ENCODE results near the gene CHST1. TPM values are rescaled to one million over a fixed set of nuclear protein-coding genes. Genes with fewer than 3 reads are reported as not detected.

Gene CHST1
- total and polyA plus RNA-seq, 12 donors: 1.1 to 13.5 (median 4.4) TPM

- Histone ChIP-seq H3K27ac (peak overlapping the region in 1 of 5 donors; percentile 17), H3K9me3 (replicated peaks in 1 of 3) (no peaks in the 10 kb centered on the region), H3K4me3 (no peak overlapping the region), H3K36me3 (replicated peaks in 1 of 2) (no peaks in the 10 kb centered on the region), H3K4me1 (replicated peaks in 1 of 2) (peaks cover 11 to 22% of the 10 kb centered on the region in 2 donors), H3K27me3 (peaks cover 30% of the 10 kb centered on the region)
- TF ChIP-seq CTCF (IDR thresholded peaks at IDR 0.05) (no peak), POLR2A (IDR thresholded peaks at IDR 0.05) (no peak)
- peak in 3 of 7 donors; percentile 35 to 55 (median 52) for DNase-seq
- 35 to 52% (median 46%) methylated on average over 11 to 14 of the region's 14 CpGs for WGBS, 4 donors
- intact Hi-C loops (cut with DNase I): no loop called here
Observed at GRCh38 chr11:45662665-45663485, 2.5 kb downstream of the CHST1 start.

GRCh38 chr11:45662096-45662664, 3.2 kb downstream of the CHST1 start:
- H3K36me3 ChIP-seq (replicated peaks in 1 of 2): no peaks in the 10 kb centered on the region
- peaks cover 11 to 22% of the 10 kb centered on the region in 2 donors for H3K4me1 ChIP-seq (replicated peaks in 1 of 2)
- peaks cover 30% of the 10 kb centered on the region for H3K27me3 ChIP-seq
- 52 to 65% (median 61%) methylated on average over 5 of the region's 5 CpGs for WGBS, 4 donors
- no peak for DNase-seq
- TF ChIP-seq POLR2A (IDR thresholded peaks at IDR 0.05): no peak
- TF ChIP-seq CTCF (IDR thresholded peaks at IDR 0.05): no peak
- intact Hi-C loops (cut with DNase I): no loop called here
- H3K27ac ChIP-seq: peak overlapping the region in 1 of 5 donors; percentile 17
- H3K9me3 ChIP-seq (replicated peaks in 1 of 3): no peaks in the 10 kb centered on the region
- H3K4me3 ChIP-seq: no peak overlapping the region

- TF ChIP-seq POLR2A (IDR thresholded peaks at IDR 0.05) (no peak), CTCF (IDR thresholded peaks at IDR 0.05) (no peak)
- intact Hi-C loops (cut with DNase I): no loop called here
- H3K27me3 ChIP-seq: peaks cover 30% of the 10 kb centered on the region
- DNase-seq: no peak
- H3K9me3 ChIP-seq (replicated peaks in 1 of 3): no peaks in the 10 kb centered on the region
- peaks cover 11 to 22% of the 10 kb centered on the region in 2 donors for H3K4me1 ChIP-seq (replicated peaks in 1 of 2)
- H3K36me3 ChIP-seq (replicated peaks in 1 of 2): no peaks in the 10 kb centered on the region
- peak overlapping the region in 1 of 5 donors; percentile 17 for H3K27ac ChIP-seq
- no peak overlapping the region for H3K4me3 ChIP-seq
- WGBS, 4 donors: 58 to 69% (median 68%) methylated on average over 6 to 7 of the region's 7 CpGs
Observed at GRCh38 chr11:45661439-45662055, 3.9 kb downstream of the CHST1 start.

GRCh38 chr11:45660729-45661438, 4.5 kb downstream of the CHST1 start:
- H3K27me3 ChIP-seq: peaks cover 30% of the 10 kb centered on the region
- no peaks in the 10 kb centered on the region for H3K9me3 ChIP-seq (replicated peaks in 1 of 3)
- WGBS, 4 donors: 58 to 62% (median 59%) methylated on average over 12 of the region's 12 CpGs
- DNase-seq: no peak
- peaks cover 10 to 22% of the 10 kb centered on the region in 2 donors for H3K4me1 ChIP-seq (replicated peaks in 1 of 2)
- H3K27ac ChIP-seq: peak overlapping the region in 1 of 5 donors; percentile 5
- H3K36me3 ChIP-seq (replicated peaks in 1 of 2): no peaks in the 10 kb centered on the region
- TF ChIP-seq POLR2A (IDR thresholded peaks at IDR 0.05) (no peak), CTCF (IDR thresholded peaks at IDR 0.05) (no peak)
- H3K4me3 ChIP-seq: no peak overlapping the region
- intact Hi-C loops (cut with DNase I): no loop called here
